Neutrophil (primary cell): Measurements from ENCODE around the gene FRYL.

Experiments
- H3K27ac ChIP-seq: fragments of 200-600 bp; sonication (generic); 2 replicates; pipeline ENCODE4 v1.5.1; 2016; ENCODE audit warnings: mild to moderate bottlenecking, moderate library complexity
- H3K27me3 ChIP-seq: fragments of 200-600 bp; sonication (generic); 2 replicates; pipeline ENCODE4 v1.6.0; 2016; ENCODE audit warnings: mild to moderate bottlenecking
- H3K36me3 ChIP-seq: fragments of 200-600 bp; sonication (generic); 2 replicates; pipeline ENCODE4 v1.5.1; 2017
- H3K4me1 ChIP-seq, 2 experiments: fragments of 200-600 bp in 1 of 2; sonication (generic) in 1 of 2; 1 replicate in 1 of 2; 2 replicates in 1 of 2; pipeline versions ENCODE4 v1.5.1 to v1.6.1; 2013 to 2016; ENCODE audit warnings: low read depth in 1 of 2, low read length in 1 of 2, mild to moderate bottlenecking in 1 of 2, moderate library complexity in 1 of 2; ENCODE audit not compliant: control insufficient read depth in 1 of 2, insufficient read depth in 1 of 2
- H3K4me3 ChIP-seq, 2 experiments: fragments of 200-600 bp in 1 of 2; sonication (generic) in 1 of 2; 1 replicate in 1 of 2; 2 replicates in 1 of 2; pipeline ENCODE4 v1.5.1; 2013 to 2016; ENCODE audit warnings: low read depth in 1 of 2, low read length in 1 of 2, mild to moderate bottlenecking in 1 of 2, moderate library complexity in 1 of 2
- H3K9me3 ChIP-seq: fragments of 200-600 bp; sonication (generic); 2 replicates; pipeline ENCODE4 v1.5.1; 2016
- TF ChIP-seq, protein P1 (sequence below): fragments of 200-600 bp; sonication (generic); IDR thresholded peaks from 2 replicates; pipeline ENCODE4 v1.5.1; 2016; ENCODE audit warnings: antibody characterized with exemption

Gene FRYL

GRCh38 chr4:48558819-48559218 is 221.3 kb downstream of the FRYL start:
- Histone ChIP-seq H3K27me3 (no peaks in the 10 kb centered on the region), H3K4me1 (no peaks in the 10 kb centered on the region), H3K27ac (no peak overlapping the region), H3K9me3 (no peaks in the 10 kb centered on the region), H3K36me3 (peaks cover 94% of the 10 kb centered on the region), H3K4me3 (no peak overlapping the region)
- TF ChIP-seq, protein P1, sequence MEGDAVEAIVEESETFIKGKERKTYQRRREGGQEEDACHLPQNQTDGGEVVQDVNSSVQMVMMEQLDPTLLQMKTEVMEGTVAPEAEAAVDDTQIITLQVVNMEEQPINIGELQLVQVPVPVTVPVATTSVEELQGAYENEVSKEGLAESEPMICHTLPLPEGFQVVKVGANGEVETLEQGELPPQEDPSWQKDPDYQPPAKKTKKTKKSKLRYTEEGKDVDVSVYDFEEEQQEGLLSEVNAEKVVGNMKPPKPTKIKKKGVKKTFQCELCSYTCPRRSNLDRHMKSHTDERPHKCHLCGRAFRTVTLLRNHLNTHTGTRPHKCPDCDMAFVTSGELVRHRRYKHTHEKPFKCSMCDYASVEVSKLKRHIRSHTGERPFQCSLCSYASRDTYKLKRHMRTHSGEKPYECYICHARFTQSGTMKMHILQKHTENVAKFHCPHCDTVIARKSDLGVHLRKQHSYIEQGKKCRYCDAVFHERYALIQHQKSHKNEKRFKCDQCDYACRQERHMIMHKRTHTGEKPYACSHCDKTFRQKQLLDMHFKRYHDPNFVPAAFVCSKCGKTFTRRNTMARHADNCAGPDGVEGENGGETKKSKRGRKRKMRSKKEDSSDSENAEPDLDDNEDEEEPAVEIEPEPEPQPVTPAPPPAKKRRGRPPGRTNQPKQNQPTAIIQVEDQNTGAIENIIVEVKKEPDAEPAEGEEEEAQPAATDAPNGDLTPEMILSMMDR = no peak

DNA sequence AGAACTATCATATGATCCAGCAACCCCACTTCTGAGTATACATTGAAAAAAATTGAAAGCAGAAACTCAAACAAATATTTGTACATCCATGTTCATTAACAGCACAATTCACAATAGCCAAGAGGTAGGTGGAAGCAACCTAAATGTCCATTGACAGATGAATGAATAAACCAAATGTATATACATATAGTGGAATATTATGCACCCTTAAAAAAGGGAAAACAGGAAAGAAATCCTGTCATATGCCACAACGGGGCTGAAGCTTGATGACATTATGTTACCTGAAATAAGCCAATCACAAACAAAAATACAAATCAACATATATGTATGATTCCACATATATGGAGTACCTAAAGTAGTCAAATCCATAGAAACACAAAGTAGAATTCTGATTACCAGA is 222.1 kb downstream of the FRYL start:
- Histone ChIP-seq H3K4me3 (no peak overlapping the region), H3K4me1 (no peaks in the 10 kb centered on the region), H3K9me3 (no peaks in the 10 kb centered on the region), H3K36me3 (peaks cover 96% of the 10 kb centered on the region), H3K27me3 (no peaks in the 10 kb centered on the region), H3K27ac (no peak overlapping the region)
- TF ChIP-seq, protein P1 = no peak

DNA sequence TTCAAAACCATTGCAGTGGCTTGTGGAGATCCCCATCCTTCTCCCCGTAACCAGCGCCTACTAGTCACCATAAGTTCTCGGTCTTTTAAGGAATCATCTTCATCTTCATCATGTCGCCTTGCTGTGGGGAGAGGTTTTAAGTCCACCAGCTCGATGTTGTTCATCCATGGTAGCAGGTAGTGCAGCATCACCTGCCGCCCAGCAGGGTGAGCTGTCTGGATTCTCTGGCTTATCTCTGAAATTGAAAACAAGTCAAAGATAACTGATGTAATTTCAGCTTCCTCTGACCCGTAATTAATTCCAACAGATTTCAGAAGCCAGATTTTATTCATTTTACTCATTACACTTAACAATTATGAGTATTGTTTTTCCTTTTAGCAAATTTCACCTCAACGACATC is 222.6 kb downstream of the FRYL start:
- Histone ChIP-seq H3K4me3 (no peak overlapping the region), H3K27me3 (no peaks in the 10 kb centered on the region), H3K4me1 (no peaks in the 10 kb centered on the region), H3K9me3 (no peaks in the 10 kb centered on the region), H3K36me3 (peaks cover 95% of the 10 kb centered on the region), H3K27ac (no peak overlapping the region)
- TF ChIP-seq, protein P1 = no peak

DNA sequence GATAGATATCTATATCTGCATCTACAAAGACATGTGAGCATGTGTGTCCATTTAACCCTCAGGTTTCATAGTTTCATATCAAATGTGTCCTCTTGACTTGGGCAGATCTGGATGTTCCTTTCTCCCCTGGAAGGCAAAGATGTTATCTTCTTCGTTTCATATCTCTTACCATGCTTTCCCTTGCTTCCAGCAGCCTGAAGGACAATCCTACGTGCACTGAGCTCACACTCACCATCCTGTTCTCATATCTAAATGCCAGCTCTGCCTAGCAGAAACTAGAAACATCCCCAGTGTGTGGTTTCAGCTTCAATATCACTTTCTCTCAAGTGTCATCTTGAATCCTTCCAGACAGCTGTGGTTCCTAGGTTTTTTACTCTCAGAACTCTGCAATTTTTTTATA is 223.8 kb downstream of the FRYL start:
- TF ChIP-seq, protein P1 = no peak
- Histone ChIP-seq H3K4me3 (no peak overlapping the region), H3K27ac (no peak overlapping the region), H3K36me3 (peaks cover 91% of the 10 kb centered on the region), H3K9me3 (no peaks in the 10 kb centered on the region), H3K4me1 (no peaks in the 10 kb centered on the region), H3K27me3 (no peaks in the 10 kb centered on the region)

DNA sequence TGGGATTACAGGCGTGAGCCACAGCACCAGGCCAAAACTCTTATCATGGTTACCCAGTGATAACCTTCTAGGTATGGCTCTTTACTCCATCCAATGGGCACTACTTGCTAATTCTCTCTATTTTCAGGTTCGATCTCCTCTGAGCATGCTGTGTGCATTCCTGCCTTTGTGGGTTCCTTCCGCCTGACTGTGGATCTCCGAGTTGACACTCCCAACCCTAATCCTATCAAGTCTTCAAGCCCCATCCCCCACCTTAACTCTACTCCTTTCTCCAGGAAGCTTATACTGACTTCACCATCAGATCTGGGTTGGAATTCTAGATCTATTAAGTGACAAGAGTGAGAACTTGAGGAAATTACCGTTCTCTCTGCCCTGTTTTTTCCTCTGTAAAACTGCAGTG is 225.5 kb downstream of the FRYL start:
- H3K36me3 ChIP-seq = peaks cover 91% of the 10 kb centered on the region

More for the DNA sequence above, 225.5 kb downstream of the FRYL start:
- Histone ChIP-seq H3K9me3 (no peaks in the 10 kb centered on the region), H3K27me3 (no peaks in the 10 kb centered on the region), H3K4me3 (no peak overlapping the region), H3K4me1 (no peaks in the 10 kb centered on the region), H3K27ac (no peak overlapping the region)
- TF ChIP-seq, protein P1 = no peak
